Measurements from ENCODE around the gene SRSF1.
"Not testable (repeated sequence)": the region's sequence is repeated elsewhere in the genome, so short reads cannot be mapped to it uniquely, and the experiment has no call there.

The SRSF1 gene, protein sequence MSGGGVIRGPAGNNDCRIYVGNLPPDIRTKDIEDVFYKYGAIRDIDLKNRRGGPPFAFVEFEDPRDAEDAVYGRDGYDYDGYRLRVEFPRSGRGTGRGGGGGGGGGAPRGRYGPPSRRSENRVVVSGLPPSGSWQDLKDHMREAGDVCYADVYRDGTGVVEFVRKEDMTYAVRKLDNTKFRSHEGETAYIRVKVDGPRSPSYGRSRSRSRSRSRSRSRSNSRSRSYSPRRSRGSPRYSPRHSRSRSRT

DNA sequence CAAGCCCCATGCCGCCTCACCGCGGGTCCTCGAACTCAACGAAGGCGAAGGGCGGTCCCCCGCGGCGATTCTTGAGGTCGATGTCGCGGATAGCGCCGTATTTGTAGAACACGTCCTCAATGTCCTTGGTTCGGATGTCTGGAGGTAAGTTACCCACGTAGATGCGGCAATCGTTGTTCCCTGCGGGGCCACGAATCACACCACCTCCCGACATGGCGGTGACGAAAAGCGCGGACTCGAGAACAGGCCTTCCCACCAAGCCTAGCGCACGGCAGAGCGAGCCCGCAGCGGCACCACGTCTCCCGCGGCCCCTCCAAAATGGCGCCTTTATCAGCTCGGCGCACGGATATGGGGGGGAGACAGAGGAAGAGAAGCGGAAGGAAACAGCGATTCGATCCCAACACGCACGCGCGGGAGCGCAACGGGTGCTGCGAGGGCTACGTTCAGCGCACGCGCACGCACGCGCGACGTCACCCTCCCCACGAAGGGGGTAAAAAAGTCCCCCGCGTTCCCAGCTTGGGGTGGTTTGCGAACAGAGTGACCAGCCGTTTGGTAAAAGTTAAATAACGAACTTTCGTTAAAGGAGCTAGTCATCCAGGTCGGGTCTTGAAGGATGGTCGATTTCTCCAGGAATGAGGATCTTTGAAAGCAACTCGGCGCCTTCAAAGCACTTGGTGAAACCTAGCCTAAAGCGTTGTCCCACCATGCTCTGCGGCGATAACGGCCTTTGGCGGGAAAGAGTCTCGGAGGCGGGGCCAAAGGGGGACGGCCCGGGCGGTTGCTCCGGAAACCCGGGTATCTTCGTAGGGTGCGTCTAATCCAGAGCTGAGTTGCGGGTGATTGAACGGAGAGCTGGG, at the start of gene SRSF1:
SRSF1 (minus strand) TSS at position 323 of the 857 bp plus-strand sequence; CDS start at position 214, 109 bp downstream.
- peak; percentile 98 for DNase-seq (ENCODE audit: low spot score)

DNA sequence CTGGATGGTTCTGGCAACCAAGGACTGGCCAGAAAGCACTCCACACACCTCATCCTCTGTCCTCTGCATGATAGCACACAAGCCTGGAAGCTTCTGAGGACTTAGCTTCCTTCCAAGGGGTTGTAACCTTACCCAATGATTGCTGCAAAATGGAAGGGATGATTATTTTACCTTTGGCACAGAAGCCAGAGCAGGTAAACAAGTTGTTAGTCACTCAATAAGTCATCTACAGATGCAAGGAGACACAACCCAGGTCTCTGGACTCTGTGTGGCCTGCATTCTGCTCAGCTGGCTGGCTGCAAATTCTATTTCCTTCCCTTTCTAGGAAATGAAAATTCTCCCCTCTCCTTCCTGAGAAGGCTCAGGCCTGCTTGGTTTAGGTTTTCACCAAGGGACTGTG, 49.4 kb upstream of the SRSF1 start:
- DNase-seq (ENCODE audit: low spot score), result no peak

DNA sequence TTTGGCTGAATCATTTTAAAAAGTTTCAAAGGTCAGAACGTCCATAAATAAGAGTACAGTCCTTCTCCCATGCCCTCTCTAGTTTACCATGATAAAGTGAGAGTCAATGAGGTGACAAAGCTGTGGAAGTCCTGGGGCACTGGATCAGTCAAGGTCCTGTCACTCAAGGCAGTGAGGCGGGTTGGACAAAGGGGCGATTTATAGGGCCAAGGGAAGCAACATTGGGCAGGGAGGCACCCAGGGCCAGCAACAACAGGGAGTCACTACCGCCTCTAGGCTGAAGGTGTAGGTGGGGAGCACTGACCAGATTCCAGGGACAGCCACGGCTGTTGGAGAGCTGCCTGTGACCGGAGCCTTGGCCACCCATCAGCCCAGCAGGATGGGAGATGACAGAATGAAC, 47.6 kb upstream of the SRSF1 start:
- no peak for DNase-seq (ENCODE audit: low spot score)

DNA sequence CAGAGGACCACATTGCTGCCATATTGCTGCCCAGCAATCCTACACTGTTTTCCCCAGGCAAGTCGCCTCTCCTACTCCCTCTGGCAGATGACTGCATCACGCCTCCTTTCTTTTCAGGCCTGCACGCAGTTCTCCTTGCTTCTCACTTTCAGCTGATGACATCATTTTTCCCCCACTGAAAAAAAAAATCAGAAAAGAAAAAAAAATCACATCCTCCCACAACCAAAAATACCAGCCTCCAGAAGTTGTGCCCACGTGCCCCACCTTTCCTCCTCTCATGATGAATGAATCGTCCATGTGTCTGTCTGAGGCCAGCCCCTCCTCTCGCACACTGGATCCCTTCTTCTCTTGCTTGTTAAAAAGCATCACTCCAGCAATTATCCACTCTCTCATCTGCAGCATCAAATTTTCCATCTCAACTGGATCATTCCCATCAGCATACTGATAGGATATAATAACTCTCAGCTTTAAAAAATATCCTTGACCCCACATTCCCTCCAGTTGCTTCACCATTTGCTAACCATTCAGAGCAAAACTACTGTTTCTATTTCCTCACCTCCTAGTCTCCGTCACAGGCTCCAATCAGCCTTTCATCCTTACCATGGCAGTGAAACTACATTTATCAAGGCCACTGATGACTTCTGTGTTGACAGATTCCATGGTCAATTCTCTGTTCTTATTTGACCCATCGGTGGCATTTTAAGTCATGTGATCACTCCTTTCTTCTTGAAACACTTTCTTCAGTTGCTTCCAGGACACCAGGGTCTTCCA, 46.1 kb upstream of the SRSF1 start:
- DNase-seq (ENCODE audit: low spot score), result no peak

DNA sequence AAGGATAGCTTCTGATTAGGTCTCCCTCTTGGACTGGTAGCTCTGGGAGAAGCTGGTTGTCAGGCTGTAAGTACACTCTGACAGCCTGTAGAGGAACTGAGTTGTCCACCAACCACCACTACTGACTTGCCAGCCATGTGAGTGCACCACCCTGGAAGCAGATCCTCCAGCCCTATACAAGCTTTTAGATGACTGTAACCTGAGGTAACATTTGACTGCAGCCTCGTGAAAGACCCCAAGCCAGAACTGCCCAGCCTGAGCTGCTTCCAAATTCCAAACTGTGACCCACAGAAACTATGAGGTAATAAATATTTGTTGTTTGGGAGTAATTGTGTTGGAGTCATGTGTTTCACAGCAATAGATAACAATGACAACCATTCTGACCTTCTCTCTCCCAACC, 45.4 kb upstream of the SRSF1 start:
- no peak for DNase-seq (ENCODE audit: low spot score)

DNA sequence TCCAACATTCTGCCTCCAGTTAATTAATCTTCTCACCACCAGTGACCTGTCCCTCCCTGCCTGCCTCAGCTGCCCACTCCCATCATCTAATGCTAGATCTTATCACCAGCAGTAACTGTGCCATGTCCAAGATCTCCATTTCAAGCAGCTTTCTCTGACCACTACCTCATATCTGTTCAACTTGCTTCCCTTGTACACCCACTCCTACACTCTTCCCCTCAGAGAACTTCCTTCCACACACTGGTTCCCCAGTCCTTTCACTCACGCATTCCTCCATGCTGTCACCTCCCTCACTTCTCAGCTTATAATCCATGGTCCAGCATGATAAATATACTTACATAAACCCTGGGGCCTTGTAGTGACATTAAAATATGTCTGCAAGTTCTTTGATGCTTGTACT, 44.4 kb upstream of the SRSF1 start:
- no peak for DNase-seq (ENCODE audit: low spot score)

DNA sequence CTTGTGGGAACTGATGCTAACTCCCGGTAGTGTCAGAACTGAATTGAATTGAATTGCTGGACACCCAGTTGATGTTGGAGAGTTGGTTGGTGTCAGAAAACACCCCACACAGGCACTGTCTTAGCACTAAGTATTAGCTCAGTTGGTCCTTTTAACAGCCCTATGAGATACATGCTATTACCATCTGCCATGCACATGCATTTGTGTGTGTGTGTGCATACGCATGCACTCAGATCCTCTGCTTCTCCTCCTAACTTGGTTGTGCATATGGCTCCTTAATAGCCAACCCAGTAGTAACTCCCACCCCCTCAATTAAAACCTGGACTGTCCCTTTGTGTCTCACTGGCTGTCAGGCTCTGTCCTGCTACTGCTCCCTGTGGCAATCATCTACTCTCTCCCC, 43.9 kb upstream of the SRSF1 start:
- DNase-seq (ENCODE audit: low spot score), result no peak

DNA sequence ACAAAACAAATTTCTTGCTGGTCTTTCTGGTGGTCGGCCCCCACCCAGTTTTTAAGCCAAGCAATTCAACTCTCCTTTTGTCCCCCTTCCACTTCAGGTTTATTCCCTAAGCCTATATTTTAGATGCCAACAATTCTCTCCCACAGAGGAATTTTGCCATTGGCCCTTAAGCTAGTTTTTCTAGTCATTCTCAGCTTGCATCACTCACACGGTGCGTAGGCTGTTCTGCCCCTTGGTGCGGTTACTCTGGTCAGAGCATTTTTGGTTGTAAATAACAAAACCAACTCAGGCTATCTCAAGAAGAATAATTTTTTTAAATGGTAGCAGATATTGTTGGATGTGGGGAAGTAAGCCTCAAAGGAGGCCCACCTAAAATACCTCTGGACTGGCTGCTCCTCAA, 42.5 kb upstream of the SRSF1 start:
- no peak for DNase-seq (ENCODE audit: low spot score)

DNA sequence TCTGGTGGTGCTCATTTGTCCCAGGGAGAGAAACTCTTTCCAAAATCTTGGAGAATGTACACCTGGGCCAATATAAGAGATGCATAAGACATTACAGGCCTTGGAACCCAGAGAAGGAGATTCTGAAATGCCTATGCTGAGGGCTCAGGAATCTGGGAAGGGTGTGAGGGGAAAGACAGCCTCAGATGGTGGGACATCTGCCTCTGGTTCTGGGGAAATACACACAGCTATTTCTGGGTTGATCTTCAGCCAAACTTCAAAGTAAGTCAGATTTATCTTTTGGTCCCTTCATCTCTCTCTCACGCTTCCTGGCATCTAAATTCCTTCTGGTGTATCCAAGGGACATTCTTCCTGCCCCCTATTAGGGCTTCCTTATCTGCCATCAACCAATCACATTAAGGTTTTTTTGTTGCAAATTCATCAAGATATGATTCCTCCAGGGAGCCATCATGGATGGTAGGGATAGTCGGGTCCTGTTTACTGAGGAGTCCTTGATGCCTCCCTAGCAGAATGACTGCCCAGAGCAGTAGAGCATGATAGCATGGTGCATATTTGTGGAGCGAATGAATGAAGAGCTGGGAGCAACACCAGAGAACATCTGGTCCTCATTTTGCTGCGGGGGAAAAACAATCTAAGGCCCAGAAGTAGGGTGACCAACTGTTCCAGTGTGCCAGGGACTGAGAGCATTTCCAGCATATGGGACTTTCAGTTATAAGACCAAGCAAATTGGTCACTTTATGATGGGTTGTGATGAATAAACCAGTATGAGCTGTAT, 40.5 kb upstream of the SRSF1 start:
- no peak for DNase-seq (ENCODE audit: low spot score)

DNA sequence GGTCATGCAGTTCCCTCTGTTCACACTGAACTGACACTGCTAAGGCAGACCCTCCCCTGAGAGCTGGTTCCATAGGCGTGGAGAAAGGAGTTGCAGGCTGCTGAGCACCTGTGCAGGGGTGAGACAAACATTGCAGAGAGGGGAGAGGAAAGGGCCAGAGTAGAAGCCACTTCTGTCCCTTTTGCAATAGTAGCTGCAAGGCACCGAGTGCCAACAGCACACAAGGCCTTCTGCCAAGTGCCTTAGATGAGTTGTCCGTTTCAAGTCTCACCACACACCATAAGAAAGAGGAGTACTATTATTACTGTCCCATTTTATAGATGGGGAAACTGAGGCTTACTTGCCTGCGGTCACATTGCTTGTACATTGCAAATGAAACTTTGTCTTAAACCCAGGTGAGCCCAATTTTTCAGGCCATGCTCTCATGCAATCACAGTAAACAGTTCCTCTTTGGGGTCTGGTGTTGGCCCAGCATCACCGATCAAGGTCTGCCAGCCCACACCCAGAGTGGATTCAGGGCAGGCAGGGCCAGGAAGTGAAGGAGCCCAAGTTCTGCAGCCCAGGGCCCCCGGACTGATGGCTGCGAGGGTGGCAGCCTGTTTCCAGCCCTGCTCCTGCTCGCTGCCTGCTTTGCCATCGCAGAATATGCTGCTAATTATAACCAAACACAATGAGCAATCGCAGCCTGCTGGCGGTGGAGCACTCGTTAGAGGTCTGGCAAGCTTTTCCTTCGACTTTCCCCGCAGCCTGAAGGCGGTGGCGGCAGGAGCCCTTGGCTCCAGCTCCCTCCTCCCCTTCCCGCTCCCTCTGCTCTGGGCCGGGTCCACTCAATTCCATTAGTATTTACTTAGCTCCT, 39.4 kb upstream of the SRSF1 start:
- no peak for DNase-seq (ENCODE audit: low spot score)

DNA sequence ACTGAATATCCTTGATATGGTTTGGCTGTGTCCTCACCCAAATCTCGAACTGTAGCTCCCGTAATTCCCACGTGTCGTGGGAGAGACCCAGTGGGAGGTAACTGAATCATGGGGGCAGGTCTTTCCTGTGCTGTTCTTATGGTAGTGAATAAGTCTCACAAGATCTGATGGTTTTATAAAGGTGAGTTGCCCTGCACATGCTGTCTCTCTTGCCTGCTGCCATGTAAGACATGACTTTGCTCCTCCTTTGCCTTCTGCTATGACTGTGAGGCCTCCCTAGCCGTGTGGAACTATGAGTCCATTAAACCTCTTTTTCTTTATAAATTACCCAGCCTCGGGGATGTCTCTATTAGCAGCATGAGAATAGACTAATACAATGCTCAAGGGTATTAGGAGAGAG, 37.2 kb upstream of the SRSF1 start:
- DNase-seq (ENCODE audit: low spot score), result not testable (repeated sequence)

DNA sequence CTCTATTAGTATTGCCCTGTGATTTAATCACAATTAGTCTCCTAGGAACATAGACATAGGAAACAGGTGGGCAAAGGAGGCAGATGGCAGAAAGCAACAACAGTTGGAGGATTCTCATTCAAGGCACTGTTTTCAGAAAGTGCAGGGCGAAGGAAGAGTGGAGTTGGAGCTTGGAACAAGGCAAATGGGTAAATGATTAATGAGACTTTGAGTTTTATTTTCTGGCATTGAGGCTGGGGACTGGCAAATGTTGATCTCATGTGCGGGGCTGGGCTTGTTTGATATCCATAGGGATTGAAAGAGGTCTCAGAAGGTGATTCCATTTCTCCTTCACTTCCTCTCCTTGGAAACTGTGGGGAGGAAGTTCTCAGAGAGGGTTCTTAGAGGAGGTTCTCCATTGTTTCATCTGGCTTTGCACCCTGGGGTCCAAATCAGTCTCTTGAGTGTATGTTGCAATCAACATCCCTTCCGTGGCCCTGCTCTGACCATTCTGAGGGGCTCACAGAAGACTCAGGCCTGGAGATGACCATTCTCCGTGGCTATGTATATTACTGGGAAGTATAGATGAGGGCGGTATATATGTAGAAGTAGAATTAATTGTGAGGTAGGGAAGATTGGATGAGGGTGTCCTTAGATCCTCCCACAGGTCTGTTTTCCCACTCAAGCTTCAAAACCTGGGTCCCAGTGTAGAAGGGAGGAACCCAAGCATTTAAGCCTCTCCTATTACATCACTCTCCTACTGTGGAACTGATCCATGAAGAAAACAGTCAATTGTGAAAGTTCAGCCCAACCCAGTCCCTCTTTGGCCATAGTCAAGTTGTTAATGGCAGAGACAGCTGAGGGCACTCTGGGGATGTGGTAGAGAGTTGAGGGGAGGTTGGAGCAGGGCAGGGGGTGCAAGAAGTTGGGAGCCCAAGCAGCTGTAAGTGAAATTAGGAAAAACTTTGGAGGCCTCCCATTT, 36.5 kb upstream of the SRSF1 start:
- no peak for DNase-seq (ENCODE audit: low spot score)

DNA sequence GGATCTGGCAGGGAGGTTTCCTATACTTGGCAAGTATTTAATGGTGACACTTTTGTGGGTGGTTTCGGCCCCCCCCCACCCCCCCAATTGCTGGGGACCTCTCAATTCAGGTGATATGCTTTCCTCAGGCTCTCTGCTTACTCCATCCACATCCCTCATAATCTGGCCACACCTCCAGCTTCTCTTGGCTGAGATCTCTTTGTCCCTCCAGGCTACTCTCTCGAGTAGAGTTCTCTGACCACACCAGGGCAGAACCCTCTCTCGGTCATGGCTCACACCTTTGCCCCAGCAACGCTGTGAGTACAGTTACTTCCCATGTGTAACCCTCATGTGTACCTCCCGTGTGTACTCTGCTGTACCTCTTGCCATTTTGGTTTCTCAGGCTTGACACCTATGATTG, 34.1 kb upstream of the SRSF1 start:
- DNase-seq (ENCODE audit: low spot score), result no peak

DNA sequence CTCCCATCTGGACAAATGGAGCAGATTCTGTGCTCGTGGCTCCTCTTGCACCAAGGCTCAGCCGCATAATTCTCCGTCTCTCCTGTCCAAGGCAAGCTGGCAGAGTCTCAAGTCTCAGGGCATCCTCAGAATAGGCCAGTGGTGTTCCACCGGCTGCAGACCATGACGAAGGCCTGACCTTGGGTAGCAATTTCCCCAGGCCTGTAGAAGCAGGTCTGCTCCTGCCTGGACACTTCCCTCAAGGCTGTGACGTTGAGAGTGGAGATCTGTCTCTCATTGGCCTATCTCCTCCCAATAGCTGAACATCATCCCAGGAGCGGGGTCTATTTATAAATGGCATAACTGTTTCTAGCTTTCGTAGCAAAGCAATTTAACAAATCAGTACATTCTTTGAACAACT, 33.3 kb upstream of the SRSF1 start:
- DNase-seq (ENCODE audit: low spot score), result no peak

DNA sequence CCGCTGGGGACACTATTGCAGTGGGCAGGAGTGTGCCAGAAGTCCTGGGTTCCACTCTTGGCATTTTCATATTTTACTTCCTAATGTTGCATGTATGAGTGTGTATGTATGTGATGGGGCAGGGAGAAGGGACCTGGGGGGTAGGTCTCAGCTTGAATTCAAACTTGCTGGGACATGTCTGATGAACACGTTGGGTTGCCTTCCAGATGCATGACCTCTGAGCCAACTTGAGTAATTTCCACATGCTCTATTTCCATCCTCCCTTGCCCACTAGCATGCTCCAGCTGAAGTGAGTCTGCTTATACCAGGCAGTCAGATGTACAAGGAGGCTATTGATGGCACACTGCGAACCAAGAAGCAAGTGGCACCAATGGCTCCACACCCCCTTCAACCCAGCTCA, 32.9 kb upstream of the SRSF1 start:
- DNase-seq (ENCODE audit: low spot score), result no peak

DNA sequence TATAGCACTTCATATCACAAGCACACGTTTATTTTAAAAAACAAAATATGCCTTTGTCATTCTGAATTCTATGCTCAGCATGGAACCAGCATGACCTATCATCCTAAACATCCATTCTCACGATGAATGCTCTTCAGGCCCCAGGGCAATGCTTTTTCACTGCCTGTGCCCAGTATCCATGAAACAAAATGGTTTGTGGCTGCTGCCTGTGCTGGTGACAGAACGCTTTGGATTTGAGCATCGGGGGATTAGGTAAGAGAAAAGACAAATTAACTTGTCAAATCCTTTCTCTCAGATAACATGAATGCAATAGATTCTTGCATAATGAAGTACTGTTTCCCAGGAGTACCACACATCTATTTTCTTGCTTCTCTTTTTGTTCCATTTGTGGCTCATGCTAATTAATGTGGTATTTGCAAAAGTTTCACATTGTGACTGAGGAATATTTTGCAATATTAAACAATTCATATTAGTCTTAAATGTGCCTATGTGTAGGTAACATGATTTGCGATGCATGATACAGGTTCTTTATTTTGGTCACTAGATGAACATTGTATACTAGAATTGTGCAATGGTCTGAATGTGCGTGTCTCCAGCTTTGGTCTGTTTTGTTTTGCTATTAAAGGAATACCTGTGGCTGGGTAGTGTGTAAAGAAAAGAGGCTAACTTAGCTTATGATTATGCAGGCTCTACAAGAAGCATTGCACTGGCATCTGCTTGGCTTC, 25.8 kb upstream of the SRSF1 start:
- DNase-seq (ENCODE audit: low spot score), result no peak

DNA sequence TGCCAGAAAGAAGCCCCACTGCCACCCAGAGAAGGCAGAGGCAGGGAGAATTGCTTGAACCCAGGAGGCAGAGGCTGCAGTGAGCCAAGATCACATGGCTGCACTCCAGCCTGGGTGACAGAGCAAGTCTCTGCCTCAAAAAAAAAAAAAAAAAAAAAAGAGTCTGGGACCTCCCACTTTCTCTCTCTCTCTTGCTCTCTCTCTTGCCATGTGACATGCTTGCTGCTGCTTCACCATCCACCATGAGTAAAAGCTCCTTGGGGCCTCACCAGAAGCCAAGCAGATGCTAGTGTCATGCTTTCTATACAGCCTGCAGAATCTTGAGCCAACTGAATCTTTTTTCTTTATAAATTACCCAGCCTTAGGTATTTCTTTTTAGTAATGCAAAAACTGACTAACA, 21.5 kb upstream of the SRSF1 start:
- no peak for DNase-seq (ENCODE audit: low spot score)

DNA sequence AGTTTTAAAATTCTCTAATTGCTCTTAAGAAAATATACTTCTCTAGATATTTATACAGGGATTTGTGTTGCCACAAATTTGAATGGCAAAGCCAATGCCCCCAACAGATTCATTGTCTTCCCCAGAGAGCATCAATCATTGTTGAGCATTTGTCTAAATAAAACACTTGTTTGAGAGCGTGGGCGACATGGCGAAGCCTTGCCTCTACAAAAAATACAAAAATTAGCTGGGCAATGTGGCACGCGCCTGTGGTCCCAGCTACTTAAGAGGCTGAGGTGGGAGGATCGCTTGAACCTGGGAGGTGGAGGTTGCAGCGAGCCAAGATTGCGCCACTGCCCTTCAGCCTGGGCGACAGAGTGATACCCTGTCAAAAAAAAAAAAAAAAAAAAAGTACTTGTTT, 13.4 kb upstream of the SRSF1 start:
- DNase-seq (ENCODE audit: low spot score), result no peak

DNA sequence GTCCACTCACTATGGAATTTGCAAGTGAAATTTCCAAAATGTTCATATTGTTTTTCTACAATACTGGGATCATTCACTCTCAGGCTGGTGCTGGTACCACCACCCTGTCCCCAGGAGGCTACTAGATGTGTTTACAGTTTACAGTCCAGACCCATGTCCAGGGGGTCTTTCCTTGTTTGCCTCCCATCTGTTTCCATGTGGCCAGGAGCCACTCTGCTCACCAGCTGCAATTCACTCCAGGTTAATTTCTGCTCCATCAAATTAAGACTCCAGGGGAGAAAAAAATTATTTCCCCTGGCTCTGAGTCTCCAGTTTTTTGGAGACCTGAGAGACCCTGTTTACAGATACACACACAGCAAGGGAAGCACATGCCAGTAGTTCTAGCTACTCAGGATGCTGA, 12.5 kb upstream of the SRSF1 start:
- no peak for DNase-seq (ENCODE audit: low spot score)
